T-helper 1 cell treated with Interleukin-12 subunit alpha and Interleukin-12 subunit beta and Interleukin-4 antibody, amounts not matched to agents 30 μg/mL and 1 μg/mL, for 36 hours (primary cell): ENCODE results near the gene MARCHF6.
"Not testable (repeated sequence)": the region's sequence is repeated elsewhere in the genome, so short reads cannot be mapped to it uniquely, and the experiment has no call there.

Experiments used
- H3K27ac Mint-ChIP-seq: one replicate; pipeline ENCODE4 v1.8.0; 2021; ENCODE audit warnings: mild to moderate bottlenecking, mixed read lengths
- H3K27me3 Mint-ChIP-seq: one replicate; pipeline ENCODE4 v1.8.0; 2021; ENCODE audit warnings: low read depth, mixed read lengths
- H3K36me3 Mint-ChIP-seq: one replicate; pipeline ENCODE4 v1.8.0; 2021; ENCODE audit warnings: low read depth, mixed read lengths
- H3K4me1 Mint-ChIP-seq: one replicate; pipeline ENCODE4 v1.8.0; 2021; ENCODE audit warnings: low read depth, mixed read lengths
- H3K4me3 Mint-ChIP-seq: one replicate; pipeline ENCODE4 v1.8.0; 2021; ENCODE audit warnings: mild to moderate bottlenecking, moderate library complexity, mixed read lengths
- H3K9me3 Mint-ChIP-seq: one replicate; pipeline ENCODE4 v1.8.0; 2021; ENCODE audit warnings: mixed read lengths

The MARCHF6 gene

GRCh38 chr5:10332301-10332700, 21.2 kb upstream of the MARCHF6 start:
- H3K9me3 Mint-ChIP-seq = no peaks in the 10 kb centered on the region
- H3K4me3 Mint-ChIP-seq = no peak overlapping the region
- no peak overlapping the region for H3K27ac Mint-ChIP-seq
- H3K27me3 Mint-ChIP-seq = peaks cover 56% of the 10 kb centered on the region
- no peaks in the 10 kb centered on the region for H3K36me3 Mint-ChIP-seq
- peaks cover 4% of the 10 kb centered on the region for H3K4me1 Mint-ChIP-seq

DNA sequence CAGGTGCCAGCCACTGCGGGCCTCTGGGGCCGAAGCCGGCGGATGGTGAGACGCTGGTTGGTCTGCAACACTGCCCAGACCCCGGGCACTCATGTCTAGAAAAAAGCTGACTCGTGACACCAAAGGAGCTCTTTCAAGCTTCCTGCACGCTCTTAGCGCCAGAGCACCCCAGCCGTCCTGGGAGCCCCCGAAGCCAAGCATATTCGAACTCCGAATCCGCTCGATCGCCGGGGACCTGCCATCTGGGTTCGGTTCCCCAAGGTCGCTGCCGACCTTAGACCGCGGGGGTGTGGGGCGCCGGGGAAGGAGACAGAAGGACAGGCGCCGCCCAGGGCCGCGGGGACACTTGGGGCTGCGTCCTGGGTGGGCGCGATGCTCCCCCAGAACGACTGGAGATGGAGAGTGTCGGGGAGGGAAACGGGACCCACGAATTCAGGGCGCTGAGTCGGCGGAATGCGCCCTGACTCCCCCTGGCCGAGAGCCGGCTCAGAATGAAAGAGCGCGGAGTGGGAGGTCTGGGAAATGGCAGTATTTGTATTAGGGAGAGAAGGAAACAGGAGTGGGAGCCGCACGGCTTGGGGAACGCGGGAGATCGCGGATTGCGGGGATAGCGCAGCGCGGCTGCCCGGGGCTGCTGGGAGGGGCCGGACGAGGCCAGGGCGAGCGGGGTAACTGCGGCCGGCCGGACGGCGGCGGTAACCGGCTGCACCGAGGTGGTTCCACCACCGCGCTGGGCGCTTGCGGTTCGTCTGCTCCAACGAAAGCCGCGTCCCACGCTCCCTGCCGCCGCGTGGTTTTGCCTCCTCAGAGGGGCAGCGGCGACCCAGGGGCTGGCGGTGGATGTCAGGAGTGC, 20.1 kb upstream of the MARCHF6 start:
- H3K4me3 Mint-ChIP-seq = peak overlapping the region; percentile 81
- H3K9me3 Mint-ChIP-seq = no peaks in the 10 kb centered on the region
- H3K4me1 Mint-ChIP-seq = peaks cover 4% of the 10 kb centered on the region
- no peaks in the 10 kb centered on the region for H3K36me3 Mint-ChIP-seq
- peaks cover 56% of the 10 kb centered on the region for H3K27me3 Mint-ChIP-seq
- no peak overlapping the region for H3K27ac Mint-ChIP-seq

DNA sequence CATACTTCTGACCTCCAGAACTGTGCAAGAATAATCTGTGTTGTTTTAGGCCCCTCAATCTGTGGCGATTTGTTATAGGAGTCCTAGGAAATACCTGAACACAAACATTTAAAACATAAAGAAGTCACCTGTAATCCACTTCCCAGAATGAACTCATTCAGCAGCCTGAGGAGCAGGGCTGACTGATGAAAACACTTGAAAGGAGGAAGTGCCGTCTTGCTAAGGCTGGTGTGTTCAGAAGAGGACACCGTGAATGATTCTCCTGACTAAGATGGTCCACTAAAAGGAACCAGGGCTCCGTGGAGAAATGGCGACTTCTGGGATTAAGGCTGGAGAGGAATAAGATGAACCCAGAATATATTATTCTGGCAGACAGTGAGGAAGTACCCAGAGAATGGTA, 18.7 kb upstream of the MARCHF6 start:
- Mint-ChIP-seq H3K27me3 (peaks cover 51% of the 10 kb centered on the region), H3K27ac (no peak overlapping the region), H3K4me1 (peaks cover 4% of the 10 kb centered on the region), H3K4me3 (peak overlapping the region; percentile 4), H3K9me3 (no peaks in the 10 kb centered on the region), H3K36me3 (no peaks in the 10 kb centered on the region)

- no peaks in the 10 kb centered on the region for H3K9me3 Mint-ChIP-seq
- peaks cover 44% of the 10 kb centered on the region for H3K27me3 Mint-ChIP-seq
- H3K27ac Mint-ChIP-seq = no peak overlapping the region
- no peak overlapping the region for H3K4me3 Mint-ChIP-seq
- no peaks in the 10 kb centered on the region for H3K36me3 Mint-ChIP-seq
- H3K4me1 Mint-ChIP-seq = peaks cover 4% of the 10 kb centered on the region
Observed at GRCh38 chr5:10335711-10336470, 17.6 kb upstream of the MARCHF6 start.

GRCh38 chr5:10337107-10337506, 16.4 kb upstream of the MARCHF6 start:
- H3K27ac Mint-ChIP-seq = no peak overlapping the region
- H3K4me3 Mint-ChIP-seq = no peak overlapping the region

DNA sequence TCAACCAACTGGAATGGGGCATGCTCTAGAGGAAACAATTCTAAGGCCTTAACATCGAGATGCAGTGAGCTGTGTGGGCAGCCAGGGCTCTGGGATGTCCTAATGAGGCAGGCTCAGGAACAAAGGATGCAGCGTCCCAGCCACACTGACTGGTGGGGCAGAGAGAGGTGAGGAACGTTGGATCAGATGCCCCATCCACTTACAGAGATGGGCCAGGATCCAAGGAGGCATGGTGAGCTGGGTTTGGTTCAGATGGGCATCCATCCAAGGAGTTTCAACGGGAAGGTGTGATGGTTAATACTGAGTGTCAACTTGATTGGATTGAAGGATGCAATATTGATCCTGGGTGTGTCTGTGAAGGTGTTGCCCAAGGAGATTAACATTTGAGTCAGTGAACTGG, 15.5 kb upstream of the MARCHF6 start:
- Mint-ChIP-seq H3K27me3 (peaks cover 23% of the 10 kb centered on the region), H3K27ac (no peak overlapping the region), H3K36me3 (no peaks in the 10 kb centered on the region), H3K4me3 (no peak overlapping the region), H3K9me3 (no peaks in the 10 kb centered on the region), H3K4me1 (peaks cover 4% of the 10 kb centered on the region)

More at GRCh38 chr5:10337107-10337506, 16.4 kb upstream of the MARCHF6 start:
- Mint-ChIP-seq H3K27me3 (peaks cover 32% of the 10 kb centered on the region), H3K36me3 (no peaks in the 10 kb centered on the region), H3K9me3 (no peaks in the 10 kb centered on the region), H3K4me1 (peaks cover 4% of the 10 kb centered on the region)

GRCh38 chr5:10338686-10339057, 14.8 kb upstream of the MARCHF6 start:
- H3K9me3 Mint-ChIP-seq = no peaks in the 10 kb centered on the region

DNA sequence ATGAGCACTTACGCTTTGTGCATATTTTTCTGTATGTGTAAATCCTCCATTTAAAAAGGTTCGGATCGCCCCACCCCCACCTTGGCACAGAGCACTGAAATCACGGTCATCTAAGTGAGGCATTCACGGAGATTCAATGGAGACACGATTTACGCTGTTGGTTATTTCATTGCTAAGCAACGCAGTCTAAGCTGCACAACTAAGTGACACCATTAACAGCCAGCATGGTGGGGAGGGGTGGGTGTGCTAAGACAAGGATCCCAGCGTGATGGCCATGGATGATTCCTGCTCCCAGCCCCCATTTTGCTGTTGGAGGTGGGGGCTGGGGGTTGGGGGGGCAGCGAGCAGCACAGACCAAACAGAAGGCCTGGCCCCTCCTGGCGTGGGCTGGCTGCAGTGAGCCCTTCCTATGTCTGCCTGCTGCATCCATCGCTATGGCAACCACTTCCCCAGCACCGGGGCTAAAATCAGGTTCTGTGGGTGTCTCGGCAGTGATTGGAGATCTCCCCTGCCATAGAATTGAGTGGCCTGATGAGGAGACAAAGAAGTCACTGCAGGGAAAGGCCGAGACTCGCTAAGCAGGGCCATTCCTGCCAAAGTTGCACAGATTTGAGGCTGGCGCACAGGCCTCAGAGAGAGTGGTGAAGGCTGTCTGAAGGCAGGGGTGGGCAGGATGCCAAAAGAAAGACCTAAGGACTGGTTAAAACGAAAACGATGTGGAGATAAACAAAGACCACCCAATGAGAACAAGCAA, 14.3 kb upstream of the MARCHF6 start:
- H3K36me3 Mint-ChIP-seq = no peaks in the 10 kb centered on the region
- no peak overlapping the region for H3K4me3 Mint-ChIP-seq
- no peaks in the 10 kb centered on the region for H3K9me3 Mint-ChIP-seq
- H3K4me1 Mint-ChIP-seq = no peaks in the 10 kb centered on the region
- H3K27ac Mint-ChIP-seq = no peak overlapping the region
- peaks cover 15% of the 10 kb centered on the region for H3K27me3 Mint-ChIP-seq

More at GRCh38 chr5:10338686-10339057, 14.8 kb upstream of the MARCHF6 start:
- peaks cover 16% of the 10 kb centered on the region for H3K27me3 Mint-ChIP-seq
- no peak overlapping the region for H3K27ac Mint-ChIP-seq
- no peak overlapping the region for H3K4me3 Mint-ChIP-seq
- H3K36me3 Mint-ChIP-seq = no peaks in the 10 kb centered on the region
- H3K4me1 Mint-ChIP-seq = no peaks in the 10 kb centered on the region

DNA sequence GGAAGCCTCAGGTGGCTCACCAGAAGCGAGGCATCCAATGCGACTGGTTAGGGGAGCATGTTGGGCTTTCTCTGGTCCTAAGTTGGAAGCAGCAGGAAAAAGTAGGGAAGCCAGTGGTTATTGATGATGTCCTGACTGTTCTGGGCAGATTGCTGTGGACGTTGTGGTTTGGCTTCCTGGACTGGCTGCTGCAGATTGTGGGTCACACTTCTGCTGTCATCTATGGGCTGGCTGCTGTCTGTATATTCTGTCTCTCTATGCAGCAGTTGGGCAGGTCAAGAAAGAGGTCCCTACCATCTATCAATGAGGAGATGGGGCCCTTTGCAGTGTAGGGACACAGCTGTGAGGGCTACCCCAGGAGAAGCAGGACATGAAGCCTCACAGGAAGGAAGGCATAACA, 13.5 kb upstream of the MARCHF6 start:
- H3K36me3 Mint-ChIP-seq = no peaks in the 10 kb centered on the region
- no peaks in the 10 kb centered on the region for H3K9me3 Mint-ChIP-seq
- peaks cover 7% of the 10 kb centered on the region for H3K27me3 Mint-ChIP-seq
- no peaks in the 10 kb centered on the region for H3K4me1 Mint-ChIP-seq
- no peak overlapping the region for H3K4me3 Mint-ChIP-seq
- H3K27ac Mint-ChIP-seq = no peak overlapping the region

DNA sequence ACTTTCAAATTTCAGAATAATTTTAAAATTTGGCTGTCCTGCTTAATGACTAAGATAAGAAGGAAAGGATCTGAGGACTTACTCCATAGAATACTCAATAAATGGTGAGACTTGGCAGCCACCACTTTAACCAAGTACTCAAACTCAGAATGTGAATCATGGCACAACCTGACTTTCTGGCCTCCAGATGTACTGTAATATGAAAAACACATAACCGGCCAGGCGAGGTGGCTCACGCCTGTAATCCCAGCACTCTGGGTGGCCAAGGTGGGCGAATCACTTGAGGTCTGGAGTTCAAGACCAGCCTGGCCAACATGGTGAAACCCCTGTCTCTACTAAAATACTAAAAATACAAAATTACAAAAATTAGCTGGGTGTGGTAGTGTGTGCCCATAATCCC, 10.0 kb upstream of the MARCHF6 start:
- no peaks in the 10 kb centered on the region for H3K36me3 Mint-ChIP-seq
- H3K27ac Mint-ChIP-seq = no peak overlapping the region
- no peaks in the 10 kb centered on the region for H3K27me3 Mint-ChIP-seq
- no peaks in the 10 kb centered on the region for H3K9me3 Mint-ChIP-seq
- no peaks in the 10 kb centered on the region for H3K4me1 Mint-ChIP-seq
- no peak overlapping the region for H3K4me3 Mint-ChIP-seq

DNA sequence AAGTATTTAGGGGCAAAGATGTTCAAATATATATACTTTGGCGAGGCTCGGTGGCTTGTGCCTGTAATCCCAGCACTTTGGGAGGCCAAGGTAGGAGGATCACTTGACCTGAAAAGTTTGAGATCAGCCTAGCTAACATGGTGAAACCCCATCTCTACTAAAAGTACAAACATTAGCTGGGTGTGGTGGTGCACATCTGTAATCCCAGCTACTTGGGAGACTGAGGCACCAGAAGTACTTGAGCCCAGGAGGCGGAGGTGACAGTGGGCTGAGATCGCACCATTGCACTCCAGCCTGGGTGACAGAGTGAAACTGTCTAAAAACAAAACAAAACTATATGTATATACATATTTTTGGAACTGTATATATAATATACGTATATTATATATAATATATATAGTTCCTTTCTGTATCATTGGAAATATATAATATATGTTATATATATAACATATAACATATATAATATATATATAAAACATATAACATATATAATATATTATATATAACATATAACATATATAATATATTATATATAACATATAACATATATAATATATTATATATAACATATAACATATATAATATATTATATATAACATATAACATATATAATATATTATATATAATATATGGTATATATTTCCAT, 8.9 kb upstream of the MARCHF6 start:
- not testable (repeated sequence) for H3K36me3 Mint-ChIP-seq, H3K9me3 Mint-ChIP-seq

GRCh38 chr5:10348258-10348657, 5.2 kb upstream of the MARCHF6 start:
- no peak overlapping the region for H3K4me3 Mint-ChIP-seq
- no peaks in the 10 kb centered on the region for H3K9me3 Mint-ChIP-seq
- no peaks in the 10 kb centered on the region for H3K36me3 Mint-ChIP-seq
- no peaks in the 10 kb centered on the region for H3K27me3 Mint-ChIP-seq
- H3K27ac Mint-ChIP-seq = no peak overlapping the region
- peaks cover 10% of the 10 kb centered on the region for H3K4me1 Mint-ChIP-seq

More for the DNA sequence above, 8.9 kb upstream of the MARCHF6 start:
- H3K27ac Mint-ChIP-seq, H3K4me3 Mint-ChIP-seq, H3K27me3 Mint-ChIP-seq, H3K4me1 Mint-ChIP-seq: not testable (repeated sequence)

DNA sequence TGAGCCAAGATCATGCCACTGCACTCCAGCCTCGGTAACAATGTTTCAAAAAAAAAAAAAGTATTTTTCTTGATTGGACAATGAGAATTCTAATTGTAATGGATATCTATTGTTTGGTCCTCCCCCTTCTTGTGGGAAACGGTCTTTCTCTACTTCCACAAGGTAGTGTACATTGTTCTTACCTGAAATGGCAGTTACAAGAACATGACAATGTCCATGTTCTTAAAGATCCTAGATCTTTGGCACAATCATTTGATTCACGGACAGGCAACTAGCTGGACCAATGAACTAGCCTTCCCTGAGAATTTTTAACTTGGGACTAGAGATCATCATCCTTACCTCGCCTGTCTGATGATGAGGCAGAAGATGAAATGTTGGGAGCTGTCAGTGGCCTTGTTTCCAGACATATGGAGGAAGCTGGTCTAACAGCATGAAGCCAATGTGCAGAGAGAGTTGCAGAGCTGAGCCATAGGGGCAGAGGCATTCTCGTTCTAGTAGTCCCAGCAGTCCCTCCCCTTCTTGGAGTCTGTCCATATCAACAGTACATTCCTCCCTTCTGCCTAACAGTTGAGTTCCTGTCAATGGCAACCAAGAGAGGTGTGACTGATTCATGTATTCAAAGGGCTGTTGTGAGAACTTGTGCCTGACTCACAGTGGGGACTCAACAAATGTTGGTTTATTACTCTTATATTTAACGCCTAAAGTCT, 2.1 kb upstream of the MARCHF6 start:
- no peaks in the 10 kb centered on the region for H3K9me3 Mint-ChIP-seq
- H3K36me3 Mint-ChIP-seq = no peaks in the 10 kb centered on the region
- no peak overlapping the region for H3K27ac Mint-ChIP-seq
- peaks cover 22% of the 10 kb centered on the region for H3K4me1 Mint-ChIP-seq
- H3K27me3 Mint-ChIP-seq = no peaks in the 10 kb centered on the region
- H3K4me3 Mint-ChIP-seq = no peak overlapping the region

DNA sequence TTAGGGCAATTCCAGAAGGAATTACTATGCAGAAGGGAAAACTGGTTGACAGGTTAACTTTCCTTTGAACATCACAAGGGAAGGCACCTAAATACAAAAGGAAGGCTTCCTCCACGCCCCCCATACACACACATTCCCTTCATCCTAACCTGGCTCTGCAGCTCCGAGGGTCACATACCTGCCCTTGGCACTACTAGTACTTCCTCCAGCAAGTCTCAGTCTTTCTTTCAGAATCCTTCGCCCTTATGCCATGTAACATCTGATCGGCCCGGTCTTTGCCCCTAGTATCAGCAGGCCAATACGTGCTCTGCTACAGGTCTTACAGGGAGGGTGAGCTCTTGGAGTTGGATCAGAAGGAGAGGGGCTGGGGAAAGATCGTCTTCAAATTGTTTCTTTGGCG, 1.6 kb upstream of the MARCHF6 start:
- Mint-ChIP-seq H3K9me3 (no peaks in the 10 kb centered on the region), H3K27me3 (no peaks in the 10 kb centered on the region), H3K27ac (no peak overlapping the region), H3K4me3 (peak overlapping the region; percentile 23), H3K4me1 (peaks cover 24% of the 10 kb centered on the region), H3K36me3 (no peaks in the 10 kb centered on the region)
